ENCODE measurements around the gene PDE10A.

PDE10A gene

DNA sequence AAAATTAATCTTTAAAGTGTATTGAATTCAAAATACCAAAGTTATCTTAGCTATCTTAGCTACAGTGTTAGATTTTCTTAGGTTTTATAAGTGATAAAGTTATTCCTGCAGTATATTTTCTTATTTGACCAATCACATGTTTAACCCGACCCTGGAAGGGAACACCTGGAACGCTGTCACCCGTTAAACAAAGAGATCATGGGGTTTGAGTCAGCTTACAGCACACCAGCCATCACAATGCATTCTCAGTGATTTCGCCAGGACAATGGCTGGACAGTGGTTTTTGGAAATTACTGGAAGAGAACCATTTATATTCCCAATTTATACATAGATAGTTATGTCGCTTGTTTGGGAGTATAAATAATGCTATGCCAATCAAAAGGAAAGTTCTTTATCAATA, 364.2 kb downstream of the PDE10A start:
- Histone ChIP-seq H2AFZ (ENCODE audit: low read length) (no peak overlapping the region), H3K9me2 (ENCODE audit: low read depth, low read length) (no peaks in the 10 kb centered on the region), H3K27ac (ENCODE audit: low read depth, low read length, poor library complexity, severe bottlenecking) (no peak overlapping the region), H3K79me2 (ENCODE audit: insufficient read depth, low read length) (no peaks in the 10 kb centered on the region), H3K4me3 (ENCODE audit: low read depth, low read length, poor library complexity, severe bottlenecking) (no peak overlapping the region), H3K4me1 (ENCODE audit: insufficient read depth, low read length, severe bottlenecking) (no peaks in the 10 kb centered on the region), H3K4me2 (ENCODE audit: low read length) (no peak overlapping the region), H3K36me3 (ENCODE audit: insufficient read depth, low read length) (no peaks in the 10 kb centered on the region), H3K9me3 (ENCODE audit: low read length) (no peaks in the 10 kb centered on the region), H3K9ac (ENCODE audit: low read length) (no peak overlapping the region), H3K27me3 (ENCODE audit: insufficient read depth, low read length) (no peaks in the 10 kb centered on the region), H4K20me1 (ENCODE audit: insufficient read depth, low read length) (no peaks in the 10 kb centered on the region), H3F3A (ENCODE audit: insufficient read depth, low read length) (no peaks in the 10 kb centered on the region)
- no peak for TF ChIP-seq EZH2 (IDR thresholded peaks at IDR 0.05; ENCODE audit: borderline replicate concordance, low read length)
- TF ChIP-seq, protein P1, sequence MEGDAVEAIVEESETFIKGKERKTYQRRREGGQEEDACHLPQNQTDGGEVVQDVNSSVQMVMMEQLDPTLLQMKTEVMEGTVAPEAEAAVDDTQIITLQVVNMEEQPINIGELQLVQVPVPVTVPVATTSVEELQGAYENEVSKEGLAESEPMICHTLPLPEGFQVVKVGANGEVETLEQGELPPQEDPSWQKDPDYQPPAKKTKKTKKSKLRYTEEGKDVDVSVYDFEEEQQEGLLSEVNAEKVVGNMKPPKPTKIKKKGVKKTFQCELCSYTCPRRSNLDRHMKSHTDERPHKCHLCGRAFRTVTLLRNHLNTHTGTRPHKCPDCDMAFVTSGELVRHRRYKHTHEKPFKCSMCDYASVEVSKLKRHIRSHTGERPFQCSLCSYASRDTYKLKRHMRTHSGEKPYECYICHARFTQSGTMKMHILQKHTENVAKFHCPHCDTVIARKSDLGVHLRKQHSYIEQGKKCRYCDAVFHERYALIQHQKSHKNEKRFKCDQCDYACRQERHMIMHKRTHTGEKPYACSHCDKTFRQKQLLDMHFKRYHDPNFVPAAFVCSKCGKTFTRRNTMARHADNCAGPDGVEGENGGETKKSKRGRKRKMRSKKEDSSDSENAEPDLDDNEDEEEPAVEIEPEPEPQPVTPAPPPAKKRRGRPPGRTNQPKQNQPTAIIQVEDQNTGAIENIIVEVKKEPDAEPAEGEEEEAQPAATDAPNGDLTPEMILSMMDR (IDR thresholded peaks at IDR 0.05; ENCODE audit: low read length) = no peak

DNA sequence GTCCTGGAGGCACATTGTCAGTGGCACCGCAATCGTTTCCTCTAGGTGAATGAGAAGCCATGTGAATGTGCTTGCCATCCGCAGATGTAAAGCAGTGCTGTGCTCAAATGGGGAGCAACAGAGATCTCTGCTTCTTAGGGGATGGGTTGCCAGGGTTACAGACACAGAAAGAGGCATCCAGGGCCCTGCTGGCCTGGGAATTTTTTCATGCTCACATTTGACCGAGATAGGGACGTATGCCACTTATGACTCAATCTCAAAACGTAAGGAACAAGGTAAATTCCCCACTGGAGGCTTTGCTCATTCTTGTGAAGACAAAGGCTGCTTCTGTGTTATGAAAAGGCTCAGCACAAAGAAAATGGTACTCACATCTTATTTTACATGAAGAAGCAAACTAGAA, 364.6 kb downstream of the PDE10A start:
- no peaks in the 10 kb centered on the region for H3F3A ChIP-seq (ENCODE audit: insufficient read depth, low read length)
- H3K79me2 ChIP-seq (ENCODE audit: insufficient read depth, low read length) = no peaks in the 10 kb centered on the region
- no peaks in the 10 kb centered on the region for H3K27me3 ChIP-seq (ENCODE audit: insufficient read depth, low read length)
- no peak overlapping the region for H3K4me2 ChIP-seq (ENCODE audit: low read length)
- H3K4me1 ChIP-seq (ENCODE audit: insufficient read depth, low read length, severe bottlenecking) = no peaks in the 10 kb centered on the region
- TF ChIP-seq EZH2 (IDR thresholded peaks at IDR 0.05; ENCODE audit: borderline replicate concordance, low read length) = no peak
- TF ChIP-seq, protein P1 (IDR thresholded peaks at IDR 0.05; ENCODE audit: low read length) = no peak
- no peaks in the 10 kb centered on the region for H4K20me1 ChIP-seq (ENCODE audit: insufficient read depth, low read length)
- no peaks in the 10 kb centered on the region for H3K36me3 ChIP-seq (ENCODE audit: insufficient read depth, low read length)
- H3K9ac ChIP-seq (ENCODE audit: low read length) = no peak overlapping the region
- H3K27ac ChIP-seq (ENCODE audit: low read depth, low read length, poor library complexity, severe bottlenecking) = no peak overlapping the region
- no peaks in the 10 kb centered on the region for H3K9me2 ChIP-seq (ENCODE audit: low read depth, low read length)
- no peak overlapping the region for H3K4me3 ChIP-seq (ENCODE audit: low read depth, low read length, poor library complexity, severe bottlenecking)
- H2AFZ ChIP-seq (ENCODE audit: low read length) = no peak overlapping the region
- no peaks in the 10 kb centered on the region for H3K9me3 ChIP-seq (ENCODE audit: low read length)

DNA sequence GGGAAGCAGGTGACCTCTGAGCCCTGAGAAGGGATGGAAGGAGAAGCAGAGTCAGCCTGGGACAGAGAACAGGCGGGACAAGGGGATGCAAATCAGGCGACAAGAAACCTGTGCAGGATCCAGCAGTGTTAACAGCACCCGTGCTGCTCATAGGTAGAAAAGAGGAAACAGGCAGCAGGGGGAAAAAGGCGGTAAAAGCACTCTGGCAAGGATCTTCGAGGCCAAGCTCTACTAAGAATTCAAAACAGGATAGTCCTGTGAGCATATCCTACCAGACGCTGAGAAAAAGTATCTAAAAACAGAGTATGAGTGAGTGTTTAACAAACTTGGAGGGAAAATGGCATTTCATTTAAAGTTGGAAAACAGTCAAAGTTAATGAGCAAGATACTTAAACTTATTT, 370.4 kb downstream of the PDE10A start:
- no peaks in the 10 kb centered on the region for H3K79me2 ChIP-seq (ENCODE audit: insufficient read depth, low read length)
- no peak overlapping the region for H3K27ac ChIP-seq (ENCODE audit: low read depth, low read length, poor library complexity, severe bottlenecking)
- no peak overlapping the region for H2AFZ ChIP-seq (ENCODE audit: low read length)
- H3F3A ChIP-seq (ENCODE audit: insufficient read depth, low read length) = no peaks in the 10 kb centered on the region
- H3K4me3 ChIP-seq (ENCODE audit: low read depth, low read length, poor library complexity, severe bottlenecking) = no peak overlapping the region
- no peaks in the 10 kb centered on the region for H4K20me1 ChIP-seq (ENCODE audit: insufficient read depth, low read length)
- no peak overlapping the region for H3K4me2 ChIP-seq (ENCODE audit: low read length)
- no peaks in the 10 kb centered on the region for H3K9me2 ChIP-seq (ENCODE audit: low read depth, low read length)
- H3K9ac ChIP-seq (ENCODE audit: low read length) = no peak overlapping the region
- no peaks in the 10 kb centered on the region for H3K9me3 ChIP-seq (ENCODE audit: low read length)
- no peaks in the 10 kb centered on the region for H3K27me3 ChIP-seq (ENCODE audit: insufficient read depth, low read length)
- TF ChIP-seq, protein P1 (IDR thresholded peaks at IDR 0.05; ENCODE audit: low read length) = no peak
- TF ChIP-seq EZH2 (IDR thresholded peaks at IDR 0.05; ENCODE audit: borderline replicate concordance, low read length) = no peak
- H3K4me1 ChIP-seq (ENCODE audit: insufficient read depth, low read length, severe bottlenecking) = no peaks in the 10 kb centered on the region
- H3K36me3 ChIP-seq (ENCODE audit: insufficient read depth, low read length) = no peaks in the 10 kb centered on the region

Data from OCI-LY1 (cell line).